GM21723 (cell line): ENCODE measurements around the gene UNC93A.
"Not testable (repeated sequence)": the region's sequence is repeated elsewhere in the genome, so short reads cannot be mapped to it uniquely, and the experiment has no call there.

ENCODE experiments used
- ATAC-seq: cut with Tn5 transposase; IDR thresholded peaks from one replicate; pipeline ENCODE4 v1.9.1; 2021; ENCODE audit warnings: mild to moderate bottlenecking, moderate library complexity; ENCODE audit not compliant: unreplicated experiment

Gene UNC93A

GRCh38 chr6:167338541-167339117 lies 47.5 kb downstream of the UNC93A start:
- ATAC-seq: no peak

GRCh38 chr6:167341038-167341583 lies 50.0 kb downstream of the UNC93A start:
- ATAC-seq: no peak

GRCh38 chr6:167341665-167342655 lies 50.8 kb downstream of the UNC93A start:
- ATAC-seq: no peak

- no peak for ATAC-seq
Observed at GRCh38 chr6:167342879-167343610, 51.9 kb downstream of the UNC93A start.

GRCh38 chr6:167345348-167345747 lies 54.2 kb downstream of the UNC93A start:
- no peak for ATAC-seq

- no peak for ATAC-seq
Observed at GRCh38 chr6:167345960-167346359, 54.8 kb downstream of the UNC93A start.

- no peak for ATAC-seq
Observed at GRCh38 chr6:167347226-167347625, 56.1 kb downstream of the UNC93A start.

GRCh38 chr6:167349631-167350274 lies 58.6 kb downstream of the UNC93A start:
- ATAC-seq: no peak

- no peak for ATAC-seq
Observed at GRCh38 chr6:167350275-167350696, 59.2 kb downstream of the UNC93A start.

- ATAC-seq: peak; percentile 89
Observed at GRCh38 chr6:167350731-167351655, 59.9 kb downstream of the UNC93A start.

GRCh38 chr6:167351656-167352345 lies 60.7 kb downstream of the UNC93A start:
- no peak for ATAC-seq

GRCh38 chr6:167356874-167357273 lies 65.8 kb downstream of the UNC93A start:
- no peak for ATAC-seq

- ATAC-seq: not testable (repeated sequence)
Observed at GRCh38 chr6:167358394-167358793, 67.3 kb downstream of the UNC93A start.

GRCh38 chr6:167361170-167361569 lies 70.1 kb downstream of the UNC93A start:
- not testable (repeated sequence) for ATAC-seq
